WTC11 (cell line): ENCODE results near the gene METRNL. TPM values are rescaled to one million over a fixed set of nuclear protein-coding genes. Genes with fewer than 3 reads are reported as not detected.

Source experiments
- ATAC-seq: fragments of 200-7000 bp; cut with Tn5 transposase; 2 replicates; pipeline ENCODE4 v1.10.0; 2021; ENCODE audit warnings: mild to moderate bottlenecking, moderate library complexity
- CTCF ChIA-PET: fragments of 300-600 bp; sonication (Branson Sonifier 250); formaldehyde crosslinking; loops from one replicate; lab custom pipeline; 2021; ENCODE audit warnings: antibody characterized with exemption; lab: Charles Lee
- POLR2A ChIA-PET: fragments of 350-600 bp; sonication (Branson Sonifier 250); formaldehyde crosslinking; loops from one replicate; lab custom pipeline; 2021; ENCODE audit warnings: antibody characterized with exemption; lab: Charles Lee
- DNase-seq: peaks from one replicate; pipeline ENCODE4 v3.0.0; 2021; ENCODE audit warnings: low spot score
- H3K27ac Mint-ChIP-seq: 2 replicates; pipeline ENCODE4 v1.8.0; 2021; ENCODE audit warnings: mixed read lengths
- H3K27me3 Mint-ChIP-seq: 2 replicates; pipeline ENCODE4 v1.8.0; 2021; ENCODE audit warnings: low read depth, mild to moderate bottlenecking, moderate library complexity, mixed read lengths
- H3K36me3 Mint-ChIP-seq: 2 replicates; pipeline ENCODE4 v1.8.0; 2021; ENCODE audit warnings: mixed read lengths
- H3K4me1 Mint-ChIP-seq: 2 replicates; pipeline ENCODE4 v1.8.0; 2022; ENCODE audit warnings: mixed read lengths
- H3K4me3 Mint-ChIP-seq: 2 replicates; pipeline ENCODE4 v1.8.0; 2021; ENCODE audit warnings: mild to moderate bottlenecking, moderate library complexity, mixed read lengths
- H3K9me3 Mint-ChIP-seq: 2 replicates; pipeline ENCODE4 v1.8.0; 2021; ENCODE audit warnings: mixed read lengths
- ATF1 ChIP-seq: sonication (generic); formaldehyde crosslinking; IDR thresholded peaks from 2 replicates; pipeline ENCODE4 v1.8.1; 2023; ENCODE audit warnings: mild to moderate bottlenecking, moderate library complexity, missing genetic modification reagents
- ATF2 ChIP-seq: sonication (generic); formaldehyde crosslinking; IDR thresholded peaks from 2 replicates; pipeline ENCODE4 v1.8.1; 2022; ENCODE audit warnings: low read depth, missing genetic modification reagents, borderline replicate concordance
- CBFB ChIP-seq: sonication (generic); formaldehyde crosslinking; IDR thresholded peaks from 2 replicates; pipeline ENCODE4 v1.8.1; 2022; ENCODE audit warnings: mild to moderate bottlenecking, low read depth, missing genetic modification reagents
- CREM ChIP-seq: sonication (generic); formaldehyde crosslinking; IDR thresholded peaks from 2 replicates; pipeline ENCODE4 v1.8.1; 2022; ENCODE audit warnings: mild to moderate bottlenecking, missing genetic modification reagents, moderate library complexity
- ETV6 ChIP-seq: sonication (generic); formaldehyde crosslinking; IDR thresholded peaks from 2 replicates; pipeline ENCODE4 v1.8.1; 2022; ENCODE audit warnings: mild to moderate bottlenecking, missing genetic modification reagents
- FOXP1 ChIP-seq: sonication (generic); formaldehyde crosslinking; IDR thresholded peaks from 2 replicates; pipeline ENCODE4 v1.8.0; 2022; ENCODE audit warnings: missing genetic modification reagents, mild to moderate bottlenecking, moderate library complexity, borderline replicate concordance
- NFE2L1 ChIP-seq: sonication (generic); formaldehyde crosslinking; IDR thresholded peaks from 2 replicates; pipeline ENCODE4 v1.8.1; 2023; ENCODE audit warnings: missing genetic modification reagents
- PREB ChIP-seq: sonication (generic); formaldehyde crosslinking; IDR thresholded peaks from 2 replicates; pipeline ENCODE4 v1.8.1; 2022; ENCODE audit warnings: mild to moderate bottlenecking, missing genetic modification reagents, moderate library complexity, borderline replicate concordance
- PRRX2 ChIP-seq: fragments of 250-450 bp; sonication (Bioruptor Pico); IDR thresholded peaks from 2 replicates; pipeline ENCODE4 v1.8.0; 2021; ENCODE audit warnings: mild to moderate bottlenecking
- RORB ChIP-seq: fragments of 250-450 bp; sonication (Bioruptor Pico); IDR thresholded peaks from 2 replicates; pipeline ENCODE4 v1.9.0; 2021; ENCODE audit warnings: mild to moderate bottlenecking
- SMAD4 ChIP-seq: sonication (generic); formaldehyde crosslinking; IDR thresholded peaks from 2 replicates; pipeline ENCODE4 v1.8.0; 2022; ENCODE audit warnings: mild to moderate bottlenecking, missing genetic modification reagents
- USF1 ChIP-seq: sonication (generic); formaldehyde crosslinking; IDR thresholded peaks from 2 replicates; pipeline ENCODE4 v1.8.0; 2022; ENCODE audit warnings: mild to moderate bottlenecking, missing genetic modification reagents
- ZNF219 ChIP-seq: sonication (generic); formaldehyde crosslinking; IDR thresholded peaks from 2 replicates; pipeline ENCODE4 v1.8.0; 2023; ENCODE audit warnings: missing genetic modification reagents, mild to moderate bottlenecking, borderline replicate concordance
- ZNF317 ChIP-seq: sonication (generic); formaldehyde crosslinking; IDR thresholded peaks from 2 replicates; pipeline ENCODE4 v1.8.1; 2023; ENCODE audit warnings: low read depth, mild to moderate bottlenecking, moderate library complexity, missing genetic modification reagents, borderline replicate concordance
- ZNF416 ChIP-seq: fragments of 250-450 bp; sonication (Bioruptor Pico); IDR thresholded peaks from 2 replicates; pipeline ENCODE4 v1.9.0; 2021; ENCODE audit warnings: mild to moderate bottlenecking, inconsistent platforms
- ZNF425 ChIP-seq: fragments of 250-450 bp; sonication (Bioruptor Pico); conservative IDR thresholded peaks from 2 replicates; pipeline ENCODE4 v1.9.0; 2021; ENCODE audit warnings: mild to moderate bottlenecking
- ZSCAN18 ChIP-seq: fragments of 250-450 bp; sonication (Bioruptor Pico); IDR thresholded peaks from 2 replicates; pipeline ENCODE4 v2.1.2; 2022; ENCODE audit warnings: mild to moderate bottlenecking, moderate library complexity
- total RNA-seq: library from RNA; stranded (reverse); gene quantifications from 3 replicates; pipeline ENCODE4 v1.2.3, GENCODE V29; 2021
- TF ChIP-seq, protein P1 (sequence below): sonication (generic); formaldehyde crosslinking; IDR thresholded peaks from 2 replicates; pipeline ENCODE4 v1.8.0; 2022; ENCODE audit warnings: mild to moderate bottlenecking, missing genetic modification reagents
- TF ChIP-seq, protein P2 (sequence below): sonication (generic); formaldehyde crosslinking; IDR thresholded peaks from 2 replicates; pipeline ENCODE4 v1.8.0; 2023; ENCODE audit warnings: mild to moderate bottlenecking, missing genetic modification reagents
- TF ChIP-seq, protein P3 (sequence below): fragments of 250-450 bp; sonication (Bioruptor Pico); IDR thresholded peaks from 2 replicates; pipeline ENCODE4 v1.9.0; 2021; ENCODE audit warnings: mild to moderate bottlenecking
- TF ChIP-seq, protein P4 (sequence below): sonication (generic); formaldehyde crosslinking; IDR thresholded peaks from 2 replicates; pipeline ENCODE4 v1.8.1; 2022; ENCODE audit warnings: mild to moderate bottlenecking, moderate library complexity, missing genetic modification reagents
- TF ChIP-seq, protein P5 (sequence below): sonication (generic); formaldehyde crosslinking; IDR thresholded peaks from 2 replicates; pipeline ENCODE4 v1.8.0; 2023; ENCODE audit warnings: missing genetic modification reagents

Gene METRNL
- total RNA-seq, 1 experiment from 2014 or later, result 27.7 TPM

GRCh38 chr17:83069931-83070742 lies 9.3 kb upstream of the METRNL start (continued):
- TF ChIP-seq ZNF219 (CRISPR knock-in tag), result no peak
- TF ChIP-seq, protein P1, sequence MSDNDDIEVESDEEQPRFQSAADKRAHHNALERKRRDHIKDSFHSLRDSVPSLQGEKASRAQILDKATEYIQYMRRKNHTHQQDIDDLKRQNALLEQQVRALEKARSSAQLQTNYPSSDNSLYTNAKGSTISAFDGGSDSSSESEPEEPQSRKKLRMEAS (CRISPR knock-in tag), result no peak
- TF ChIP-seq ATF2 (CRISPR knock-in tag), result no peak
- TF ChIP-seq, protein P2, sequence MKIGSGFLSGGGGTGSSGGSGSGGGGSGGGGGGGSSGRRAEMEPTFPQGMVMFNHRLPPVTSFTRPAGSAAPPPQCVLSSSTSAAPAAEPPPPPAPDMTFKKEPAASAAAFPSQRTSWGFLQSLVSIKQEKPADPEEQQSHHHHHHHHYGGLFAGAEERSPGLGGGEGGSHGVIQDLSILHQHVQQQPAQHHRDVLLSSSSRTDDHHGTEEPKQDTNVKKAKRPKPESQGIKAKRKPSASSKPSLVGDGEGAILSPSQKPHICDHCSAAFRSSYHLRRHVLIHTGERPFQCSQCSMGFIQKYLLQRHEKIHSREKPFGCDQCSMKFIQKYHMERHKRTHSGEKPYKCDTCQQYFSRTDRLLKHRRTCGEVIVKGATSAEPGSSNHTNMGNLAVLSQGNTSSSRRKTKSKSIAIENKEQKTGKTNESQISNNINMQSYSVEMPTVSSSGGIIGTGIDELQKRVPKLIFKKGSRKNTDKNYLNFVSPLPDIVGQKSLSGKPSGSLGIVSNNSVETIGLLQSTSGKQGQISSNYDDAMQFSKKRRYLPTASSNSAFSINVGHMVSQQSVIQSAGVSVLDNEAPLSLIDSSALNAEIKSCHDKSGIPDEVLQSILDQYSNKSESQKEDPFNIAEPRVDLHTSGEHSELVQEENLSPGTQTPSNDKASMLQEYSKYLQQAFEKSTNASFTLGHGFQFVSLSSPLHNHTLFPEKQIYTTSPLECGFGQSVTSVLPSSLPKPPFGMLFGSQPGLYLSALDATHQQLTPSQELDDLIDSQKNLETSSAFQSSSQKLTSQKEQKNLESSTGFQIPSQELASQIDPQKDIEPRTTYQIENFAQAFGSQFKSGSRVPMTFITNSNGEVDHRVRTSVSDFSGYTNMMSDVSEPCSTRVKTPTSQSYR (CRISPR knock-in tag), result no peak
- no peak for TF ChIP-seq ZNF416 (CRISPR knock-in tag)

GRCh38 chr17:83070800-83071341 lies 8.5 kb upstream of the METRNL start:
- H3K27me3 Mint-ChIP-seq, result no peaks in the 10 kb centered on the region
- no peaks in the 10 kb centered on the region for H3K9me3 Mint-ChIP-seq
- H3K4me3 Mint-ChIP-seq, result no peak overlapping the region
- ATAC-seq (no peak), DNase-seq (no peak)
- H3K36me3 Mint-ChIP-seq, result no peaks in the 10 kb centered on the region
- TF ChIP-seq NFE2L1 (CRISPR knock-in tag) (no peak), ATF1 (CRISPR knock-in tag) (no peak), ZNF425 (CRISPR knock-in tag) (no peak), CREM (CRISPR knock-in tag) (no peak), RORB (CRISPR knock-in tag) (no peak), ZSCAN18 (CRISPR knock-in tag) (no peak), PRRX2 (CRISPR knock-in tag) (no peak), PREB (CRISPR knock-in tag) (no peak), FOXP1 (no peak), CBFB (CRISPR knock-in tag) (no peak), SMAD4 (CRISPR knock-in tag) (no peak), USF1 (CRISPR knock-in tag) (no peak), ETV6 (CRISPR knock-in tag) (no peak), ZNF317 (CRISPR knock-in tag) (no peak)
- TF ChIP-seq, protein P3, sequence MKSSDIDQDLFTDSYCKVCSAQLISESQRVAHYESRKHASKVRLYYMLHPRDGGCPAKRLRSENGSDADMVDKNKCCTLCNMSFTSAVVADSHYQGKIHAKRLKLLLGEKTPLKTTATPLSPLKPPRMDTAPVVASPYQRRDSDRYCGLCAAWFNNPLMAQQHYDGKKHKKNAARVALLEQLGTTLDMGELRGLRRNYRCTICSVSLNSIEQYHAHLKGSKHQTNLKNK, result no peak
- TF ChIP-seq, protein P4, sequence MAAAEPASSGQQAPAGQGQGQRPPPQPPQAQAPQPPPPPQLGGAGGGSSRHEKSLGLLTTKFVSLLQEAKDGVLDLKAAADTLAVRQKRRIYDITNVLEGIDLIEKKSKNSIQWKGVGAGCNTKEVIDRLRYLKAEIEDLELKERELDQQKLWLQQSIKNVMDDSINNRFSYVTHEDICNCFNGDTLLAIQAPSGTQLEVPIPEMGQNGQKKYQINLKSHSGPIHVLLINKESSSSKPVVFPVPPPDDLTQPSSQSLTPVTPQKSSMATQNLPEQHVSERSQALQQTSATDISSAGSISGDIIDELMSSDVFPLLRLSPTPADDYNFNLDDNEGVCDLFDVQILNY (CRISPR knock-in tag), result no peak
- TF ChIP-seq, protein P5, sequence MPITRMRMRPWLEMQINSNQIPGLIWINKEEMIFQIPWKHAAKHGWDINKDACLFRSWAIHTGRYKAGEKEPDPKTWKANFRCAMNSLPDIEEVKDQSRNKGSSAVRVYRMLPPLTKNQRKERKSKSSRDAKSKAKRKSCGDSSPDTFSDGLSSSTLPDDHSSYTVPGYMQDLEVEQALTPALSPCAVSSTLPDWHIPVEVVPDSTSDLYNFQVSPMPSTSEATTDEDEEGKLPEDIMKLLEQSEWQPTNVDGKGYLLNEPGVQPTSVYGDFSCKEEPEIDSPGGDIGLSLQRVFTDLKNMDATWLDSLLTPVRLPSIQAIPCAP (CRISPR knock-in tag), result no peak
- no peaks in the 10 kb centered on the region for H3K4me1 Mint-ChIP-seq
- ChIA-PET POLR2A (no interaction called here), CTCF (no interaction called here)
- H3K27ac Mint-ChIP-seq, result peak overlapping the region; percentile 57
